Hematopoietic multipotent progenitor cell (in vitro differentiated cells): ENCODE measurements around the gene MAP2K5. TPM values are rescaled to one million over a fixed set of nuclear protein-coding genes. Genes with fewer than 3 reads are reported as not detected.

Source experiments
- DNase-seq, 3 donors: peaks; one replicate each; pipeline ENCODE4 v3.0.0-alpha.2; 2011 to 2015; ENCODE audit warnings: low read depth in 2 of 3, low spot score in 2 of 3
- total RNA-seq: library from RNA; depleted of rRNA; stranded (reverse); fragments of >200 nt; gene quantifications from one replicate; pipeline ENCODE4 v1.2.3, GENCODE V29; 2012

The MAP2K5 gene
- total RNA-seq, 1 donor = 8.6 TPM

- peak; percentile 71 to 85 (median 81) for DNase-seq
Measured at GRCh38 chr15:67521029-67521782, 21.3 kb upstream of the MAP2K5 start, which contains the start of gene C15orf61. C15orf61 (plus strand) TSS chr15:67521131; CDS start chr15:67521249, 118 bp downstream.

GRCh38 chr15:67521783-67522568 lies 20.5 kb upstream of the MAP2K5 start:
- DNase-seq = no peak

- no peak for DNase-seq
Measured at GRCh38 chr15:67523330-67523729, 19.2 kb upstream of the MAP2K5 start.

- no peak for DNase-seq
Measured at GRCh38 chr15:67524235-67524634, 18.3 kb upstream of the MAP2K5 start.

GRCh38 chr15:67528513-67528912 lies 14.0 kb upstream of the MAP2K5 start:
- DNase-seq = no peak

GRCh38 chr15:67531379-67531914 lies 11.1 kb upstream of the MAP2K5 start:
- DNase-seq = no peak

GRCh38 chr15:67533873-67534272 lies 8.6 kb upstream of the MAP2K5 start:
- no peak for DNase-seq

GRCh38 chr15:67534360-67534759 lies 8.1 kb upstream of the MAP2K5 start:
- no peak for DNase-seq

- DNase-seq = no peak
Measured at GRCh38 chr15:67537771-67538170, 4.7 kb upstream of the MAP2K5 start.

- DNase-seq = no peak
Measured at GRCh38 chr15:67543348-67543718, 830 bp downstream of the MAP2K5 start.

GRCh38 chr15:67544475-67544874 lies 2.0 kb downstream of the MAP2K5 start:
- DNase-seq = no peak

- no peak for DNase-seq
Measured at GRCh38 chr15:67545864-67546263, 3.4 kb downstream of the MAP2K5 start.

- no peak for DNase-seq
Measured at GRCh38 chr15:67547064-67547463, 4.6 kb downstream of the MAP2K5 start.

GRCh38 chr15:67547836-67548235 lies 5.3 kb downstream of the MAP2K5 start:
- DNase-seq = no peak

GRCh38 chr15:67548236-67548852 lies 5.8 kb downstream of the MAP2K5 start:
- no peak for DNase-seq

GRCh38 chr15:67548862-67549651 lies 6.6 kb downstream of the MAP2K5 start:
- DNase-seq = peak in 1 of 3 donors; percentile 11

- DNase-seq = no peak
Measured at GRCh38 chr15:67549736-67550135, 7.2 kb downstream of the MAP2K5 start.

GRCh38 chr15:67550522-67550921 lies 8.0 kb downstream of the MAP2K5 start:
- no peak for DNase-seq

GRCh38 chr15:67551207-67551743 lies 8.8 kb downstream of the MAP2K5 start:
- DNase-seq = no peak

GRCh38 chr15:67554580-67554979 lies 12.1 kb downstream of the MAP2K5 start:
- no peak for DNase-seq
